GM18508 (cell line): ENCODE results near the gene ANXA4.
A peak's percentile ranks its signal among the peaks of the same experiment; 100 is the strongest.
"Not testable (repeated sequence)": the region's sequence is repeated elsewhere in the genome, so short reads cannot be mapped to it uniquely, and the experiment has no call there.

ENCODE experiments used
- ATAC-seq: cut with Tn5 transposase; IDR thresholded peaks from one replicate; pipeline ENCODE4 v1.9.1; 2021; ENCODE audit warnings: moderate number of reproducible peaks; ENCODE audit not compliant: insufficient read depth, unreplicated experiment

The ANXA4 gene

GRCh38 chr2:69718338-69718965 is 23.5 kb upstream of the ANXA4 start:
- no peak for ATAC-seq

GRCh38 chr2:69720404-69720803 is 21.5 kb upstream of the ANXA4 start:
- ATAC-seq = no peak

- no peak for ATAC-seq
These were observed 20.9 kb upstream of the ANXA4 start for GRCh38 chr2:69721022-69721421.

GRCh38 chr2:69723791-69724190 is 18.1 kb upstream of the ANXA4 start:
- ATAC-seq = no peak

- no peak for ATAC-seq
These were observed 17.3 kb upstream of the ANXA4 start for GRCh38 chr2:69724540-69725159.

- no peak for ATAC-seq
These were observed 16.1 kb upstream of the ANXA4 start for GRCh38 chr2:69725706-69726360.

- no peak for ATAC-seq
These were observed 12.7 kb upstream of the ANXA4 start for GRCh38 chr2:69729266-69729665.

GRCh38 chr2:69729781-69730180 is 12.2 kb upstream of the ANXA4 start:
- no peak for ATAC-seq

GRCh38 chr2:69731147-69731970 is 10.6 kb upstream of the ANXA4 start:
- no peak for ATAC-seq

GRCh38 chr2:69733342-69734034 is 8.4 kb upstream of the ANXA4 start:
- no peak for ATAC-seq

- no peak for ATAC-seq
These were observed 7.8 kb upstream of the ANXA4 start for GRCh38 chr2:69734035-69734611.

GRCh38 chr2:69734854-69735544 is 6.9 kb upstream of the ANXA4 start:
- ATAC-seq = no peak

- no peak for ATAC-seq
These were observed 6.2 kb upstream of the ANXA4 start for GRCh38 chr2:69735686-69736085.

- ATAC-seq = not testable (repeated sequence)
These were observed 3.8 kb upstream of the ANXA4 start for GRCh38 chr2:69738149-69738548.

GRCh38 chr2:69740502-69740951 is 1.4 kb upstream of the ANXA4 start:
- no peak for ATAC-seq

GRCh38 chr2:69741229-69741574 is 732 bp upstream of the ANXA4 start:
- ATAC-seq = peak; percentile 32

GRCh38 chr2:69742322-69742952 is 503 bp downstream of the ANXA4 start:
- peak; percentile 9 for ATAC-seq

GRCh38 chr2:69743847-69744264 is 1.9 kb downstream of the ANXA4 start:
- ATAC-seq = no peak

- no peak for ATAC-seq
These were observed 2.5 kb downstream of the ANXA4 start for GRCh38 chr2:69744456-69744855.
